Breast epithelium (tissue), 4 donors: ENCODE data around the gene VPS26C. TPM values are rescaled to one million over a fixed set of nuclear protein-coding genes. Genes with fewer than 3 reads are reported as not detected.

ENCODE experiments used
- DNase-seq, 2 donors: peaks; one replicate each; pipeline ENCODE4 v3.0.0-alpha.2; 2019; ENCODE audit warnings: low spot score in 2 of 2
- H3K27ac ChIP-seq, 2 donors: fragments of 200-600 bp; sonication (generic) in 1 of 2; one replicate each; pipeline ENCODE4 v1.5.1; 2016 to 2019; ENCODE audit warnings: mild to moderate bottlenecking in 1 of 2
- H3K27me3 ChIP-seq, 2 donors: fragments of 200-600 bp; sonication (generic) in 1 of 2; one replicate each; pipeline versions ENCODE4 v1.5.1 to v1.6.0; 2017 to 2019; ENCODE audit warnings: control low read depth in 1 of 2, mild to moderate bottlenecking in 1 of 2
- H3K36me3 ChIP-seq: fragments of 200-600 bp; one replicate; pipeline ENCODE4 v1.5.1; 2019
- H3K4me1 ChIP-seq, 2 donors: fragments of 200-600 bp; sonication (generic); one replicate each; pipeline ENCODE4 v1.5.1; 2016 to 2019; ENCODE audit warnings: control low read depth in 1 of 2
- H3K4me3 ChIP-seq, 3 donors: fragments of 200-600 bp; sonication (generic); 1 replicate in 2 of 3; 2 replicates in 1 of 3; pipeline ENCODE4 v1.5.1; 2016 to 2019; ENCODE audit warnings: mild to moderate bottlenecking in 3 of 3, moderate library complexity in 2 of 3
- H3K9me3 ChIP-seq, 2 donors: fragments of 200-600 bp; sonication (generic) in 1 of 2; one replicate each; pipeline ENCODE4 v1.5.1; 2016 to 2019; ENCODE audit warnings: control low read depth in 1 of 2
- POLR2A ChIP-seq: fragments of 450-650 bp; IDR thresholded peaks from one replicate; pipeline ENCODE4 v1.6.1; 2016; ENCODE audit warnings: antibody characterized with exemption, mild to moderate bottlenecking, moderate library complexity
- POLR2AphosphoS5 ChIP-seq, 3 donors: sonication (generic); formaldehyde crosslinking; IDR thresholded peaks; one replicate each; pipeline ENCODE4 v1.6.1; 2017; ENCODE audit warnings: antibody characterized with exemption in 3 of 3
- intact Hi-C: fragments of 100-400 bp; cut with DNase I; formaldehyde crosslinking; loops from one replicate; pipeline ENCODE4 v1.15.1; 2023; ENCODE audit warnings: low total_unique reads
- total RNA-seq, 3 donors: library from RNA; depleted of rRNA; stranded (reverse); fragments of >200 nt; gene quantifications; one replicate each; pipeline ENCODE4 v1.1.0, GENCODE V29; 2016
- TF ChIP-seq, protein P1 (sequence below), 3 donors: fragments of 450-650 bp; IDR thresholded peaks; one replicate each; pipeline ENCODE4 v1.5.1; 2016 to 2017; ENCODE audit warnings: antibody characterized with exemption in 3 of 3, mild to moderate bottlenecking in 3 of 3, moderate library complexity in 3 of 3

VPS26C gene
- total RNA-seq, 3 donors from 2014 or later, result 43.9 to 84.5 (median 60.6) TPM

GRCh38 chr21:37230632-37231248, 36.4 kb downstream of the VPS26C start:
- Histone ChIP-seq H3K27me3 (no peaks in the 10 kb centered on the region), H3K27ac (no peak overlapping the region), H3K4me3 (no peak overlapping the region), H3K9me3 (no peaks in the 10 kb centered on the region), H3K4me1 (no peaks in the 10 kb centered on the region), H3K36me3 (peaks cover 7% of the 10 kb centered on the region)
- DNase-seq, result no peak
- intact Hi-C loops, result no loop called here
- TF ChIP-seq, protein P1, sequence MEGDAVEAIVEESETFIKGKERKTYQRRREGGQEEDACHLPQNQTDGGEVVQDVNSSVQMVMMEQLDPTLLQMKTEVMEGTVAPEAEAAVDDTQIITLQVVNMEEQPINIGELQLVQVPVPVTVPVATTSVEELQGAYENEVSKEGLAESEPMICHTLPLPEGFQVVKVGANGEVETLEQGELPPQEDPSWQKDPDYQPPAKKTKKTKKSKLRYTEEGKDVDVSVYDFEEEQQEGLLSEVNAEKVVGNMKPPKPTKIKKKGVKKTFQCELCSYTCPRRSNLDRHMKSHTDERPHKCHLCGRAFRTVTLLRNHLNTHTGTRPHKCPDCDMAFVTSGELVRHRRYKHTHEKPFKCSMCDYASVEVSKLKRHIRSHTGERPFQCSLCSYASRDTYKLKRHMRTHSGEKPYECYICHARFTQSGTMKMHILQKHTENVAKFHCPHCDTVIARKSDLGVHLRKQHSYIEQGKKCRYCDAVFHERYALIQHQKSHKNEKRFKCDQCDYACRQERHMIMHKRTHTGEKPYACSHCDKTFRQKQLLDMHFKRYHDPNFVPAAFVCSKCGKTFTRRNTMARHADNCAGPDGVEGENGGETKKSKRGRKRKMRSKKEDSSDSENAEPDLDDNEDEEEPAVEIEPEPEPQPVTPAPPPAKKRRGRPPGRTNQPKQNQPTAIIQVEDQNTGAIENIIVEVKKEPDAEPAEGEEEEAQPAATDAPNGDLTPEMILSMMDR (IDR thresholded peaks at IDR 0.05), result no peak
- TF ChIP-seq POLR2A, result no peak
- TF ChIP-seq POLR2AphosphoS5 (IDR thresholded peaks at IDR 0.05), result no peak

DNA sequence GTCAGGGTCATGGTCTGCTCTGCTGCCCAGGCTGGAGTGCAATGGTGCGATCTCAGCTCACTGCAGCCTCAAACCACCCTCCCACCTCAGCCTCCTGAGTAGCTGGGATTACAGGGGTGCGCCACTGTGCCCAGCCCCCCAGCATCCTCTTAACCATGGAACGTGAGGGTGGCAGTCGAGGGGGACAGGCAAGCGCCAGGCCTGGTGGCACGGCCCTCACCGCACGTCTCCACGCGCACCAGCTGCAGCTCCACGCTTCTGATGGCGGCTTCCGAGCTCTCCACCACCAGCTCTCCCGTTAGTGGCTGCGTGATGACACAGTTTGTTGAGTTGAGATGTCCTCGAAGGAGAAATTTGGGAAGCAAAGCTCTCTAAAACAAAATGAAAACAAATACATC, 39.1 kb downstream of the VPS26C start:
- no peaks in the 10 kb centered on the region for H3K27me3 ChIP-seq
- H3K4me3 ChIP-seq, result no peak overlapping the region
- DNase-seq, result no peak
- H3K4me1 ChIP-seq, result no peaks in the 10 kb centered on the region
- H3K9me3 ChIP-seq, result no peaks in the 10 kb centered on the region
- peaks cover 7% of the 10 kb centered on the region for H3K36me3 ChIP-seq
- intact Hi-C loops, result no loop called here
- no peak overlapping the region for H3K27ac ChIP-seq
- TF ChIP-seq POLR2A (no peak), POLR2AphosphoS5 (IDR thresholded peaks at IDR 0.05) (no peak)
- TF ChIP-seq, protein P1 (IDR thresholded peaks at IDR 0.05), result no peak

GRCh38 chr21:37227071-37228002, 39.8 kb downstream of the VPS26C start:
- Histone ChIP-seq H3K4me1 (no peaks in the 10 kb centered on the region), H3K27me3 (no peaks in the 10 kb centered on the region), H3K36me3 (peaks cover 7% of the 10 kb centered on the region), H3K27ac (no peak overlapping the region), H3K9me3 (no peaks in the 10 kb centered on the region), H3K4me3 (no peak overlapping the region)
- DNase-seq, result no peak
- TF ChIP-seq POLR2AphosphoS5 (IDR thresholded peaks at IDR 0.05), result no peak
- intact Hi-C loops, result no loop called here

- Histone ChIP-seq H3K36me3 (peaks cover 7% of the 10 kb centered on the region), H3K4me3 (no peak overlapping the region), H3K4me1 (no peaks in the 10 kb centered on the region), H3K27ac (no peak overlapping the region), H3K9me3 (no peaks in the 10 kb centered on the region), H3K27me3 (no peaks in the 10 kb centered on the region)
- intact Hi-C loops, result no loop called here
- TF ChIP-seq POLR2A, result no peak
- TF ChIP-seq, protein P1 (IDR thresholded peaks at IDR 0.05), result no peak
- no peak for TF ChIP-seq POLR2AphosphoS5 (IDR thresholded peaks at IDR 0.05)
- DNase-seq, result no peak
Measured at GRCh38 chr21:37226041-37226920, 40.9 kb downstream of the VPS26C start.
